Umbilical cord (tissue), 2 donors: ENCODE results near the gene STIMATE. TPM values are rescaled to one million over a fixed set of nuclear protein-coding genes. Genes with fewer than 3 reads are reported as not detected.

Source experiments
- DNase-seq: peaks from one replicate; pipeline ENCODE4 v3.0.0-alpha.2; 2015; ENCODE audit warnings: low spot score
- total RNA-seq: library from RNA; depleted of rRNA; stranded (reverse); fragments of >200 nt; gene quantifications from one replicate; pipeline ENCODE4 v1.2.3, GENCODE V29; 2014; ENCODE audit warnings: low replicate concordance; ENCODE audit not compliant: insufficient read depth

STIMATE gene
- total RNA-seq, 1 donor from 2014 or later, result 7.2 TPM

GRCh38 chr3:52894756-52895155 is 2.6 kb downstream of the STIMATE start:
- DNase-seq, result no peak

- DNase-seq, result no peak
These were observed 3.6 kb downstream of the STIMATE start for GRCh38 chr3:52893723-52894122.

- DNase-seq, result peak; percentile 34
These were observed 4.6 kb downstream of the STIMATE start for GRCh38 chr3:52892625-52893311.

- DNase-seq, result no peak
These were observed 5.1 kb downstream of the STIMATE start for GRCh38 chr3:52892290-52892624.

- DNase-seq, result peak; percentile 74
These were observed 5.7 kb downstream of the STIMATE start for GRCh38 chr3:52891615-52892081.

GRCh38 chr3:52891164-52891563 is 6.2 kb downstream of the STIMATE start:
- no peak for DNase-seq

GRCh38 chr3:52890735-52891134 is 6.6 kb downstream of the STIMATE start:
- DNase-seq, result no peak

DNA sequence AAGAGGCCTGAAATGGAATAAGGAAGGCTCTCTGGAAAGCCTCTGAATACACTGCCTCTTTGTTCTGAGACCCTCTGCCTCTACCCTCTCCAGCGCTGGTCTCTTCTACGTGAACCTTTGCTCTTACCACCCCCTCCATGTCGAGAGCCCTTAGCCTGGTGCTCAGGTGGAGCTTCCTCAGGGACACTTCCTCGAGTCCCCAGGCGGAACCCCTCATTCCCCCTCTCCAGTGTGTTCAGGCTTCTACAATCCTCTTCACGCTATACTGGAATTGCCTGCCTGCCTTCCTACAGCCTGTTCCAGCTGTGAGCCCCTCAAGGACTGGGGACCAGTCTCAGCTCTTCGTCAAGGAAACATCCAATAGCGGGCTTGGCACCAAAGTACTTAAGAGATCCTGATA is 7.4 kb downstream of the STIMATE start:
- no peak for DNase-seq

GRCh38 chr3:52887166-52887565 is 10.2 kb downstream of the STIMATE start:
- DNase-seq, result no peak

- DNase-seq, result no peak
These were observed 11.2 kb downstream of the STIMATE start for GRCh38 chr3:52886049-52886730.

DNA sequence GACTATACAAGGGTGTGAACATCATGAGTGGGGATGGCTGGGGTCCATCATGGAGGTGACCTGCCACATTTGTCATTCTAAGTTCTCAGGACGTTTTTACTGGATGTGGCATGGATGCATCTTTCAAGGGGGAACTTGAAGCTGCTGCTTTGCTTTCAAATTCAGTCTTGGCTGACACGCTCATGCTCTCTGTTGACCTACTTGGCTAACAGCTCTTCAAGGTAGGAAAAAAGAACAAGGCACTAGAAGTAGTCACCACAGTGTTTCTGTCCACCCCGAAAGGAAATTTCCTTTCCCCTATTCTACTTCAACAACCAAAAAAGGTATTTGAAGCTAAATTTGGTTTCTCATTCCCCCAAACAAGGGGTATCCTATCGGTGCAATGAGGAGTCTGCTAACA is 15.0 kb downstream of the STIMATE start:
- no peak for DNase-seq

DNA sequence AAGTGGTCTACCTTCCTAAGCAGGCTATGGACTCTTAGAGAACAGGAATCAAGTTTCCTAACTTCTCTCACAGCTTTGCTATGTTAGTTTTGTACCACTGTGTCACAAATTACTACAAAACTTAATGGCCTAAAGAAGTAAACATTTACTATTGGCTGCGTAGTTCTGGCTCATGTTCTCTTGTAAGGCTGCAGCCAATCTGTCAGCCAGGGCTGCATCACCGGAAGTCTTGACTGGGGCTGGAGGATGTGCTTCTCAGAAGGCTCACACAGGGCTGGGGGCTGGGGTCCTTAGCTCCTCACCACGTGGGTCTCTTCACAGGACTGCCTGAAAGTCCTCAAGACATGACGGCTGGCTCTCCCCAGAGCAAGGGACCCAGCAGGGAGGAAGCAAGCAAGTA is 15.5 kb downstream of the STIMATE start:
- no peak for DNase-seq

GRCh38 chr3:52880474-52880873 is 16.9 kb downstream of the STIMATE start:
- DNase-seq, result no peak

GRCh38 chr3:52880047-52880446 is 17.3 kb downstream of the STIMATE start:
- no peak for DNase-seq

GRCh38 chr3:52879581-52879980 is 17.8 kb downstream of the STIMATE start:
- DNase-seq, result no peak

DNA sequence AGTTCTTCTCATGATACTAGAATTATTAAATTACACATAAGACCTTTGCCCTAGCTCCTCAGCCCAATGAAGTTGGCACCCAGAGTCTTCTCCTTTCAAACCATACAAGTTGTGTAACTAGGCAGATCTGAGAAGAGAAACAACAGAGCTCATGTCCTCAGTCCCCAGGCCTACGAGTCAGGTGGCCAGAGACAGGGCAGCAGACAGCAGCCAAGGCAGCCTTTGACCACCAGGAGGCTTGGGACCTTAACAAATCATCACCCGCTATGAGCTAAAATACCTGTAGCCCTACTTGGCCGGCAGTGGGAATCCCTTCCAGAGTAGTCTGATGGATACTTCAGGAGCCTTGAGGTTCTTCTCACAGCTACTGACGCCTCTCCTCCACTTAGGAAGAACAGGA is 18.3 kb downstream of the STIMATE start:
- no peak for DNase-seq

DNA sequence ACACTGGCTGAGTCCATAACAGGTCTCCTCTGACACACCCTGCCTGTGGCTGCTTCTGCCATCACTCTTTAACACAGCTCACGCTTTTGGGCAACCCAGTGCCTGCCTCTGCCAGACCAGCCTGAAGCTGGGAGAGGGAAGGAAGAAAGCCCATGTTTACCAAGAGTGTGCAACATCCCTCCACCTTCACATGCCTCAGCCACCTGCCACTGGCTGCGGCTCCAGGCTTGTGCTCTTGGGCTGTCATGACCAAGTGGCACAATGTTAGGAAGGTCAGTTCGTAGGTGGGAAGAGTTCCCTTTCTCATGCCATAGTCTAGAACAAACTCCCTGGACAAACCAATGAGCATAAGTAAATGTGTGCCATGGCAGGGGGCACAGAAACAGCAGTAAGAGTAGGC is 20.3 kb downstream of the STIMATE start:
- no peak for DNase-seq

- DNase-seq, result no peak
These were observed 22.3 kb downstream of the STIMATE start for GRCh38 chr3:52874864-52875587.

- DNase-seq, result no peak
These were observed 23.1 kb downstream of the STIMATE start for GRCh38 chr3:52874160-52874701.

DNA sequence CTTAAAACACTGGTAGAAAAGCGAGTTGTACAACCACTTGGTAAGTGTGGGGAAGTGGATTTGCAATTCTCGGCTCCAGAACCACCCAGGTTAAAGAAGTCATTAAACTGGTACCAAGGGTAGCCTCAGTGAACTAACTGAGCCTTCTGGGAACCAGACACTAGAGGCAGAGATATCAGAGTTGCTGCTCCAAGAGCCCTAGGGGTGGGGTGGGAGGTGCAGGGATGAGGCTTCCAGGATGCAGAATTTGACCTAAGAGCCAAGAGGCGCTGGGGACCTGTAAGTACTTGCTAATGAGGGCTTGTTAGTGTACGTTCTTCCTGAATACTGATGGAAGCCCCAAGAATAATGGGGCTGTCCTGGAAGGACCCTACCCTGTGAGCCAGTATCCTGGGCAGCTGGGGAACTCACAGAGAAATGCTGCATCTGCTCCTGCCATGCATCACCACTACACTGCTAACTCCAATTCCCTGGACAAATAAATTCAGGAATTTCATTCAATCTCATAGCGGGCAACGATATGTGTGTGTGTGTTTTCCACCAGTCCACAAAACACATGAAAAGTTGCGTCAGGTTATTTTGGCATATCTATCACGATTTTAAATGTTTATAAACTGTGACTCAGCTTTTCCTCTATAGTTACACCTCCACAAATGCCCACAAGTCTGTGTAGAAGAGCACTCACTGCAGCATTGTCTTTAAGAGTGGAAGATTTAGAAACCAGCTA is 23.8 kb downstream of the STIMATE start:
- DNase-seq, result no peak

GRCh38 chr3:52872245-52872644 is 25.1 kb downstream of the STIMATE start:
- DNase-seq, result no peak

DNA sequence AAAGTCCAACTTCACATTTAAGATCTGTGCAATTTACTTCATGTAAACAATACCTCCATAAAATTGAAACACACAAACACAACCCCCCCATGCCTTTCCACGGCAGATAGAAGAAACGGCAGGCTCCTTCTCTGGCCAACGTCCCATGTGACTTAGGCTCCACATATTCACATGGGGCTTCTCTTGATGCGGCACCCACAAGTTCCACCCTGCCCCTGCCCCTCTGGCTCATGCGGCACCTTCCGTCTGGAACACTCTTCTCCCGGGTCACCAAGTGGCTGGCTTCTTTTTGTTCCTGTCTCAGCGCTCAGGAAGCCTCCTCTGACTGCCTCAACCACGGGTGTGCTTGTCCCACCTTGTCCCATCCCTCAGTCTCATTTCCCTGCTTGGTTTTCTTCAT is 25.6 kb downstream of the STIMATE start:
- DNase-seq, result no peak
